ENCODE data around the gene PTAR1.

- no peak for TF ChIP-seq CTCF (IDR thresholded peaks at IDR 0.05)
- no peak for TF ChIP-seq POLR2A (IDR thresholded peaks at IDR 0.05)
- TF ChIP-seq POLR2AphosphoS5 (IDR thresholded peaks at IDR 0.05), result no peak
These were observed 39.8 kb downstream of the PTAR1 start for GRCh38 chr9:69719983-69720382.

Data from transverse colon (tissue), 4 donors.